ENCODE measurements around the gene POU3F4.

POU3F4 gene

DNA sequence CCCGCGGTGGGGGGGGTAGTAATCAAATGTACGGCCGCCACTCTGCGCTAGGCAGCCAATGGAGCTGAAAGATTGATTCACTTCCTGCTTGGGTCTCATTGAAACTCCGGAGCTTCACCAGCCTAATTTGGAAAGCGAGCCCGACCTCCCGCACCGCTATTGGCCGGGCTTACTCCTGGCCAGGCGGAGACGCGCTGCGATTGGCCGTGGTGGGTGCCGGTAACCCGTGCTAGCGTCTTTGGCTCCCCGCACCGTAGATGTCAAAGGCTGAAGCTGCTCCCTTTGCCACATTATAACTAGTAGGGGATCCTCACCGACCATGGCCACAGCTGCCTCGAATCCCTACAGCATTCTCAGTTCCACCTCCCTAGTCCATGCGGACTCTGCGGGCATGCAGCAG, at the start of gene POU3F4:
TSS of gene POU3F4 (plus strand) at position 285 of the 400 bp plus-strand sequence. CDS start at position 320, 35 bp downstream.
- no peak for DNase-seq (ENCODE audit: low read depth in 2 of 2)

DNA sequence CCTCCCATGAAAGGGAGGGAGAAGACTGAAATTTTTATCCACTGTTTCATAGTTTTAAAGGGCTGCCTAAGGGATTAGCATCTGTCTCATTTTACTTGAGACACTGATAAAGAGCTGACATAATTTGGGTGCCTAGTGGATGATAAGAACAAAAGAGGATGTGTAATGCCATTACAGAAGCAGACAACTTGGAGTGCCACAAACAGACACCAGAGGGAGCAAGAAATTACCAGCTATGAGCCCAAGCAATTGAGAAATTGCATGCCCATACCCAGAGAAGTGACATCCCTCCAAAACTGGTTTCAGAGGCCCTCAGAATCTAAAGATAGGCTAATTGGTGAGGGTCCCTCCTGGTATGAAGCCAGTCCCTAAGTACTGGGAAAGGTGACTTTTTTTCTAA, 38.5 kb upstream of the POU3F4 start:
- no peak for DNase-seq (ENCODE audit: low read depth in 2 of 2)

DNA sequence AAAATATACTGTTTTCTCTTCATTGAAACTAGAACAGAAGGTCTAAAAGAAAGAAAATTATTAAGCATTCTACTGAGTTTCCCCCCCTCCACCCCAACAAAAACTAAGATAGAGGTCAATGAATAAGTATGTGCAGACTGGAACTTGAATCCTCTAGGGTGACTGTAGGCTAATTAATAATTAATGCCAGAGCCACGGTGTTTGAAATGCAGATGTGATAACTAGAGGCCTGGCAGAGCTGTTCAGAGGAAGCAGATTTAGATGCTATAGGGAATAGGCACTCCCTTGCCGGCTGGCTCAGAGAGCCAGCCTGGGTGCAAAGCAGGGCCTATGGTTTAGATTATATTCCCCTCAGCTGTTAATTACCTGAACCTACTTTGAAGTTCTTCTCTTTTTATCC, 12.2 kb upstream of the POU3F4 start:
- DNase-seq (ENCODE audit: low read depth in 2 of 2), result no peak

DNA sequence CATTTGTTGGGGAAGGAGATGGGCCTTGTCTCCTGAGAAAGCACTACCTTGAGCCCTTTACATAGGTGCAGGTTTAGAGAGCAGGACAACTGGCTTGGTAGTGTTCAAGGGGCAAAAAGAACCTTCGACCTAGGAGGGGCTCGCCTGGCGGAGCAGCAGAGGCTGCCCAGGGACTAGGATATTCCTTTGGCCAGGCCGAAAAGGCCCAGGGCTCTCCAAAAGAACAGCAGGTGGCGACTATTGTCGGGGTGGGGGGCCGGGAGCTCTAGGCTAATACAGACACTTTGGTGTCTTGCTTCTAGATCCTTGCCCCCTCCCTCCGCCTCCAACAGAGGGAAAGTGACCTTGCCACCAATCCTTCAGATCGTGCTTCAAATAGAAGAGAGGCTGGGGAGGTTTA, 7.1 kb upstream of the POU3F4 start:
- no peak for DNase-seq (ENCODE audit: low read depth in 2 of 2)

DNA sequence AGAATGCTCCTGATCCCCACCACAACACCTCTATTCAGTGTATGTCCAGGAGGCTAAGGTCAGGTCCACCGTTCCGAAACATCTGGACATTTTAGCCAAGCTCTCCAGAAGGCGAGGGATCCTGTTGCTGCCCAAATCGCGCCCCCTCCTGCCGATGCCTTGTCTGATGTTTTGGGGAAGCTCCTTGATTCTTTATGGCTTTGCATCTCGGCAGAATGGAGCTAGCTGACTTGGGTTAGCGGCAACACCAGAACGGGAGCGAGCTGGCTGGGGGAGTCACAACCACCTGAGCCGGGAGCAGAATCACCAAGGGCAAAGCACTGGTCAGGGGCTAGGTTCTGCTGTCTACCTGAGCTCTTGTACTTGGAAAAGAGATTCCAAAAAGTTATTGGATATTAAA, 6.6 kb upstream of the POU3F4 start:
- no peak for DNase-seq (ENCODE audit: low read depth in 2 of 2)

DNA sequence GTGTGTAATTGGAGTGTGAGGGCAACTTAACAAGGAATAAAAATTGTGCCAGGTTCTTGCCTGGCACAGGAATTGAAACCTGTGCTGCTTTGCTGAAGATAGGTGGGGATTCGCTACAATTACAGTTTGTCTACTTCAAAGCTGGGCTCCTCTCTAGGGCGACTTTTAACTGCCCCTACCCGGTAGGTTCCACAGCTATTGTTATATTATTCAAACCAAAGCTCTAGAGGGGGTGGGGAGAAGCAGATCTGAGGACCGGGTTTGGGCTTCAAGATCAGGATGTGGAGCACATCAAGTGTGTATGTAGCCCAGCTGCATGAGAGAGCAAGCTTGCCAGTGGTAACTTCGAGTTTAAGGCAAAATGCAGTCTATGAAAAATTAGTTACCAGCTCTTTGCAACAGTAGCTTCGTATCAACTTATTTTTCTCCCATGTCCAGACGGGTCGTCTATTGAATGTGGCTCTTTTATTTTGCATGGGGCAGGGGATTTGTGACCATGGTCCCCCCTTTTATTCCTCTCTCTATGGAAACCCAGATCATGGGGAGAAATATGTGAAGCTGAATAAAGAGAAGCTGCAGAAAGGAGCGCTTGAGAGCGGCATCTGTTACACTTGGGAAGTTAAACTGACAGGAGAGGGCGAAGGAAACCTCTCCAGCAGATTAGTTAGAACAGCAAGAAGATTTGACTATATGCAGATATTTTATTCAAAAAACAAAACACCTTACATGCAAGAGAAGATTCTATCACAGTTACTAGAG, 3.2 kb upstream of the POU3F4 start:
- DNase-seq (ENCODE audit: low read depth in 2 of 2), result no peak

DNA sequence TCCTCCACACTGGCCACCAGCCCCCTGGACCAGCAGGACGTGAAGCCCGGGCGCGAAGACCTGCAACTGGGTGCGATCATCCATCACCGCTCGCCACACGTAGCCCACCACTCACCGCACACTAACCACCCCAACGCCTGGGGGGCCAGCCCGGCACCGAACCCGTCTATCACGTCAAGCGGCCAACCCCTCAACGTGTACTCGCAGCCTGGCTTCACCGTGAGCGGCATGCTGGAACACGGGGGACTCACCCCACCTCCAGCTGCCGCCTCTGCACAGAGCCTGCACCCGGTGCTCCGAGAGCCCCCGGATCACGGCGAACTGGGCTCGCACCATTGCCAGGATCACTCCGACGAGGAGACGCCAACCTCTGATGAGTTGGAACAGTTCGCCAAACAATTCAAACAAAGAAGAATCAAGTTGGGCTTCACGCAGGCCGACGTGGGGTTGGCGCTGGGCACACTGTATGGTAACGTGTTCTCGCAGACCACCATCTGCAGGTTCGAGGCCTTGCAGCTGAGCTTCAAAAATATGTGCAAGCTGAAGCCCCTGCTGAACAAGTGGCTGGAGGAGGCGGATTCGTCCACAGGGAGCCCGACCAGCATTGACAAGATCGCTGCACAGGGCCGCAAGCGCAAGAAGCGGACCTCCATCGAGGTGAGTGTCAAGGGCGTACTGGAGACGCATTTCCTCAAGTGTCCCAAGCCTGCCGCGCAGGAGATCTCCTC, 600 bp downstream of the POU3F4 start:
- DNase-seq (ENCODE audit: low read depth in 2 of 2), result no peak

DNA sequence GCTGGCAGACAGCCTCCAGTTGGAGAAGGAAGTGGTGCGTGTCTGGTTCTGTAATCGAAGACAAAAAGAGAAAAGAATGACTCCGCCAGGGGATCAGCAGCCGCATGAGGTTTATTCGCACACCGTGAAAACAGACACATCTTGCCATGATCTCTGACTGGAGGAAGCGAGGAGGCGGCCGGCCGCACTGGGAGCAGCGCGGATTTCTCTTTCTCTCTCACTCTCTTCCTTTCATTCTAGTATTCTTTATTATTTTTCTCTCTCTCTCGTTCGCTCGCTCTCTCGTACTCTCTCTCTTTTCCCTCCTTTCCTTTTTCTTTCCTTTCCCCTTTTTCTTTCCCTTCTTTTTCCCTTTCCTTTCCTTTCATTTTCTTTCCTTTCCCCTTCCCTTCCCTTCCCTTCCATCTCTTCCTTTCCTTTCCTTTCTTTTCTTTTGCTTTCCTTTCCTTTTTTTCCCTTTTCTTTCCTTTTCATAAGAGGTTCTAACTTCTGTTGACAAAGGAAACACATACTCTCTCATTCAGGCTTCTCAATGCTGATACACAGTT, 1.2 kb downstream of the POU3F4 start:
- DNase-seq (ENCODE audit: low read depth in 2 of 2), result no peak

DNA sequence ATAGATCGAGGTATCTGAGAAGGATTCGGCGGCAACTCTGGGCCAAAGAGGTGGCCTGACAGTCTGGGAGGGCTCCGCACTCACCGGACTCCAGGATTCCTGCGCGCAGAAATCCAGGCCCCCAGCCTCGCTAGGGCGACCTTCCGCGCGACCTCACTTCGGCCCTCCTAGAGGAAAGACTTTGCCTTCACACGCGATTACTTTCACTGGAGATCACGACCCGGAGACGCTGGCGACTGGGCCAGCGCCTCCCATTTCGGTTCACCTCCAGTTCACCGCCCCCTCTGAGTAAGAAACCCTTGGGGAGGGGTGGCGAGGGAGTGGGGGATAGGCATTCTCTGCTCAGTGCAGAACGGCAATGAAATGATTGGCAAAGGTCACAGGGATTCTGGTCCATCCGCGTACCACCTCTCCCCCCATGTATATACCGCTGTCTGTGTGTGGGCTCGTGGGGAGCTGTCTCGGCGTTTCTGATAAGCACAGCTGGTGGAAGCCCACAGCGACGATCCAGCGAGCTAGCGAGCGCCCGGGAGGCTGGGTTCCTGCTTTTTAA, 2.5 kb downstream of the POU3F4 start:
- no peak for DNase-seq (ENCODE audit: low read depth in 2 of 2)

DNA sequence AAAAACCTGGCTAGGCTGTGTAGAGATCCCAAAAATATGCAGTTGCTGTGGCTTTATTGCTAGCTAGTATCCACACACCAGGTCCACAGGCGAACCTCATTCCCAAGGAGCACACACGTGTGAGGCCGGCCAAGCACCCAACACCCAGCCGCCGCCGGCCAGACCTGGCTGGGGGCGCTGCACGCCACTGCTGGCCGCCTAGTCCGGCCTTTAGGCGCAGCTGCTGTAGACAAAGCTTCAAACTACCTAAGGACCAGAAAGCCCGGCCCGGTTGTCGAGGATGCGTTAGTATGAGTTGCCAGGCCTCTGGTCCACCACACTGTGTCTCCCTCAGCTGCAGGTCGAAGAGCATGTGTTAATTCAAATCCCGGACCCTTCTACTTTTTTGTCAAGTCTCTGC, 3.1 kb downstream of the POU3F4 start:
- DNase-seq (ENCODE audit: low read depth in 2 of 2), result no peak

DNA sequence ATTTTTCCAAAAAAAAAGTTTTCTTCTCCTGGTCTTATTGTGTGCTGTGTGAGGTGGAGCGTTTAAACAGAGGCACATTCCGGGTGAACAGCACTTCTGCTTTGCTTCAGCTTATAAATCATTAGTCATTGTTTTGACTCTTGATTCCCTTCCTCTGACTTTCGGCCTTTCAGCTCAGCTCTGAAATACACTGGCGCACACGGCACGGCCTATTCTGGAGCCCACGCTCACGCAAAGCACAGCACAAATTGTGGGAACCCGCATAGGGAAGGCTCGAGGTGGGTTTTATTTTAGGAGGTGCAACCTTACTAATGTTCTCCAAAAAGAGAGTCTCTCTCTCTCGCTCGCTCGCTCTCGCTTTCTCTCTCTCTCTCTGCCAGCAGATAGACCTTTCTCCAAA, 4.0 kb downstream of the POU3F4 start:
- no peak for DNase-seq (ENCODE audit: low read depth in 2 of 2)

DNA sequence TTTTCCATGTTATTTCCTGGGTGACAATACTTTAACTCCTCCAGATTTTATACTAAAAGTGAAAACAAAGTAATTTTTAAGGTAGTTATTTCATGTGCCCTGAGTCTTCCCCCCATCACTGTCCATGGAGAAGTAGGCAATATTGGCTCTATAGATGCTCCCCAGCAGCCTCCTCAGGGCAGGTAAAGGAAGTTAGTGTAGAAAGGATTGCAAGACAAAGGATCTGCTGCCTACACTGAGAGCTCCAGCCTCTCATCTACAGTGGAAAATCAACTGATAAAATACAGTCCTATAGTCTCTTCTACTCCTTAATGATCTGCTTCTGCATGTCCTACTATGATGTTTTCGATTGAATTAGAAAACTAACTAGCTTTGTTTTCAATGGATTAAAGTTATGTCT, 8.5 kb downstream of the POU3F4 start:
- no peak for DNase-seq (ENCODE audit: low read depth in 2 of 2)

DNA sequence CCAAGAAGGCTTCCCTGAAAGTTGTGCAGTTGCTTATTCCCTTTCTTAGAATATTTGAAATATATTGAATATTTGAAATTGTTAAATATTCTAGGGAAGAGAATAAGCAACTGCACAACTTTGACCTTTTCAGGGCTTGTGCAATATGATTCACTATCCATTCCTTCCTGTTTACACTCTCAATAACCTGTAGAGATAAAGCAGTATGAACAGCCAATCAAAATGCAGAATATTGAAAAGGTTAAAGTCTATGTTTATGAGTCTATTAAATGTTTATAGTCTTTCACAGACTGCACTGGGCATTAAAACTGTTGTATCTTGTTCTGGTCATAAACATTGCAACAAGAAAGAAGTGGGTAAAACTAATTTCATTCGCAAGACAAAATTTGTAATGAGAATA, 13.8 kb downstream of the POU3F4 start:
- no peak for DNase-seq (ENCODE audit: low read depth in 2 of 2)

DNA sequence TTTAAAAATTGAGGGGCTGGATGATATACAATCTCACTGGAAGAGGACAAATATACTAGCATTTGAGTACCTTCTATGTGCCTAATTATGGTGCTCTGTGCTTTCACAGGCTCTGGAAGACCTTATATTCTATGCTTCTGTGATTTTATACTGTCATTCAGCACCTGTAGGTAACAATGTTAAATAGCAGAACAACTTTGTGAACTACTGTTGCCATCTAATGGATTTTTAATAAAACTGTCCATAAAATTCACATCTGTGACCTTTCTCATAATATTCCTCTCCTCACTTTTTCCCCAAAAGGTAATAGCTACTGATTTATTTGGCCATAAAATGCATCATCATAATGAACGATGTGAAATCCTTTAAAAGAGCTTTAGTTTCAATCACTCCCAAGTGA, 21.9 kb downstream of the POU3F4 start:
- DNase-seq (ENCODE audit: low read depth in 2 of 2), result no peak

DNA sequence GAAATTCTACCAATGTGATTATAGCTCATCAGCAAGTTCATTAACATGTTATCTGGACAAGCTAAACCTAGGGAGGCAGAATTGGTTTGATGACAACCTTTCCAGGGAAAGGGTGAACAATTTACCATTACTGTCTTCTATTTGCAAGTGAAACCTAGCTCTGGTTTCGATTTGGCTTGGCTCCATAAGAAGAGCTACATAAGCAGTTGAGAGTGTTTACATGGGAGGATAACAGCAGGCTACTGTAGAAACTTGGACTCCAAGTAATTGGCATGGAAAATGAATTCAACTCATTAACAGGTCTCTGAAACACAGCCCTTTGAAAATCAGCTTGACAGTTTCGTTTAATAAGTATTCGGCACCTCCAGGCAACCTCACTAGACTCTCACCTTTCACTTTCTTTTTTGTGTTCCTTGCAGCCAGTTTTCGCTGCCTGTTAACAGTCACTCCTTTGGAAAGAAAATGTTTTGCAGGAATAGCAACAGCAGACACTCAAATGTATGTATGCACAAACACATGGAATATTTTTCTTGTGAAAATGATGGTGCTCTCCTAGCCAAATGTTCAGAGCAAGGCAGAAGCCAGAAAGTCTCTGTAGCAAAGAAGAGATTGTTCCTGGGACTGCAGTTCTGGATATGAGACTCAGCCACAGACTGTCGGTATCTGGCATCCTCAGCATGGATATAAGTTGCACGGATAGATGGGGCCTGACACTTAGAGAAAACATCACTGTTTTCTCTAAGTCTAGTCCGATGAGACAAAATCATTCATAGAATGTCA, 27.5 kb downstream of the POU3F4 start:
- DNase-seq (ENCODE audit: low read depth in 2 of 2), result no peak

Data from stimulated activated CD4-positive, alpha-beta T cell treated with anti-CD3 and anti-CD28 coated beads, Interleukin-4, amount 100 ng/mL, for 48 hours (primary cell).